GM21786 (cell line): ENCODE measurements around the gene EBP.
"Not testable (repeated sequence)": the region's sequence is repeated elsewhere in the genome, so short reads cannot be mapped to it uniquely, and the experiment has no call there.

Source experiments
- ATAC-seq: cut with Tn5 transposase; IDR thresholded peaks from one replicate; pipeline ENCODE4 v1.9.1; 2021; ENCODE audit not compliant: unreplicated experiment

EBP gene

GRCh38 chrX:48520976-48521352, 644 bp upstream of the EBP start:
- no peak for ATAC-seq

DNA sequence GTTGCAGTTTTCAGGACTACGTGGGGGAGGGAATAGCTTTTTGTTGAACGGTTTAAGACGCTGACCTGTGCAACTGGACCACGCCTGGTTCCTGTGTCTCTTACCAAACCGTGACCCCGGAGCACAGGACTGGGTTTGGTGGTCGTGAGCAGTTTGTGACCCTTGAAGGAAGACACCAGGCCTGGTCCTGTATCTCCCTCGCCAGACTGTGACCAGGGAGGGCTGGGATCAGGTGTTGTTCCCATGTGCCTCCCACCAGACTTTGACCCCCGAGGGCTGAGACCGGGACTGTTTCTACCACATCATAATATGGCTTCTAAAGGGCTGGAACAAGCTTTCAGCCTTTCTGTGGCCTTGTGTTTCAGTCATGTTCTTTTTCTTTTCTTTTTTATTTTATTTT, 683 bp downstream of the EBP start:
- no peak for ATAC-seq

- no peak for ATAC-seq
These were observed 2.1 kb downstream of the EBP start for GRCh38 chrX:48523682-48524081.

DNA sequence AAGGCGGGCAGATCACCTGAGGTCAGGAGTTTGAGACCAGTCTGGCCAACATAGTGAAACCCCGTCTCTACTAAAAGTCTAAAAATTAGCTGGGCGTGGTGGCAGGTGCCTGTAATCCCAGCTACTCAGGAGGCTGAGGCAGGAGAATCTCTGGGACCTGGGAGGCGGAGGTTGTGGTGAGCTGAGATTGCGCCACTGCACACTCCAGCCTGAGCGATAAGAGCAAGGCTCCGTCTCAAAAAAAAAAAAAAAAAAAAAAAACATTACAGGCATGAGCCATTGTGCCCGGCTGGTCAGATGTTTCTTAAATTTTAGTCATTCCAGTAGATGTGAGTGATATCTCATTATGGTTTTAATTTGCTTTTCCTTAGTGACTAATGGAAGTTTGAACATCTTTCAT, 4.2 kb downstream of the EBP start:
- ATAC-seq: not testable (repeated sequence)

- ATAC-seq: no peak
These were observed 9.1 kb downstream of the EBP start for GRCh38 chrX:48530736-48531135.

DNA sequence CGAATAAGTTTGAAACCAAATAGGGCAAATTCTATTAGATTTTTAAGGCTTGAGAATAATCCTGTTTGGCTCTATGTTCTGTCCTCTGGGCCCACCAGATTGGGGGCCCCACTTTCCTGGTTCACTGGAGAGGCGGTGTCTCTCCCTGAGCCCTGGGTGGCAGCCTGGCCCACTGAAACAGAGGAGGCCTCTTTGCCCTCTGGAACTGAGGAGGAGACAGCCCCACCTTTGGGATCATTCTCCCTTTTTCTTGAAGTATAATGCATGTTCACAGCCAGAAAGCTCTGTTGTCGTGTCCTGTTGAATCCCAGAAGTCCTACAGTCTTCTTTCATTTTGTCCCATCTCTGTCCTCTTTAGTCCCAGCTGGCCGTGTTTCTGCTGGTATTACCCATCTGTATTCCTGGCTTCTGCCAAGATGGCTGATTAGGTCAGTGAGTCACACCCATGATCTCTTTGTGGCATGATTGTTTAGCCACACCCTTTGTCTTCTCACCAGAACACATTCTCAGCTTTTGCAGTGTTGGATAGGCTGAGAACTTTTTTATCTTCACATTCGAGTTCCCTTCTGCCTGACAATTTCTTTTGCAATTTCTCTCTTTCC, 9.9 kb downstream of the EBP start:
- no peak for ATAC-seq

GRCh38 chrX:48532161-48532560, 10.6 kb downstream of the EBP start:
- ATAC-seq: no peak

GRCh38 chrX:48533165-48533564, 11.6 kb downstream of the EBP start:
- no peak for ATAC-seq

GRCh38 chrX:48538641-48539344, 17.2 kb downstream of the EBP start:
- ATAC-seq: no peak

DNA sequence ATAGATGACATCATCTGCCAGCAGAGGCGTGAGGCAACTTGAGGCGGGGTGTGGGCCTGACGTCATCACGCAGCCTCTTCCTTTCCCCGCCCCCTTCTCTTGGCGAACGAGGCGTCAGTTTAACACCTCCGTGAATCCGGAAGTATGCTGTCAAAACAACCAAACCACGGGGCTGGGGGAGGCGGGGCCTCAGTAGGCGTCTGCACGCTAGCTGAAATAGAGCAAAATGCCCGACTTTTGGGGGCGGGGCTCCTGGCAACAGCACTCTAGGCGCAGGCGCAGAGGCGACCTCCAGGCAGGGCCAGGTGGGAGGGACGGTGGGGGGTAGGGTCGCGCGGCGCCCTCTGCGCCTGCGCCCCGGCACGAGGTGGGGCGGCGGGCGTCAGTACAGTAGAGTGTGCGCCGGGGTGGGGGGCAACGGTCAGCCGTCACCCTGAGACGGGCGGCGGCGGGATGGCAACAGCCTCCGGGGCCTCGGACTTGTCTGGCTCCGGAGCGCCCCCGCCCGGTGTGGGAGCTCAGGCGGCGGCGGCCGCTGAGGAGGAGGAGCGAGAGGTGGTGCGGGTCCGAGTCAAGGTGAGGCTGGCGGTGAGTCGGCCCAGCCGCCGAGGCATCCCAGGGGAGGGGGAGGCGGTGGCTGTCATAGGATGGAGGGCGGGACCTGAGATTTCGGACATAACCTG, 17.9 kb downstream of the EBP start, which contains the start of gene TBC1D25:
TBC1D25 (plus strand) TSS at position 370 of the 683 bp plus-strand sequence; CDS start at position 454, 84 bp downstream.
- ATAC-seq: peak; percentile 82

- ATAC-seq: peak; percentile 22
These were observed 18.4 kb downstream of the EBP start for GRCh38 chrX:48540028-48540375.

DNA sequence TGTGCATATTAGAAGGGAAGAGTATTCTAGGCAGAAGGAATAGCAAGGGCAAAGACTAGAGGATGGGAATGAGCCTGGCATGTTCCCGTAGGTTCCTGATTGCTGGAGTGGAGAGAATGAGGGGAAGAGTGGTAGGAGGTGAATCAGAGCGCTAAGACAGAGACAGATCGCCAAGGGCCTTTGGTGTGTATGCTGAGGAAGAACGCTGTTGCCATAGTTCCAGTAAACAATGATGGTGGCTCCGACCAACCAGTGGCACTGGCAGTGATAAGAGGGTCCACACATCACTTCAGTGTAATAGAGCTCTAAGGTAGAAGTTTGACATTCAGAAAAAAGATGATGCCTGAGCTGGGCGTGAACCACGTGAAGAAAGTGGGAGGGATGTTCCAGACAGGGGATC, 18.9 kb downstream of the EBP start:
- ATAC-seq: no peak

DNA sequence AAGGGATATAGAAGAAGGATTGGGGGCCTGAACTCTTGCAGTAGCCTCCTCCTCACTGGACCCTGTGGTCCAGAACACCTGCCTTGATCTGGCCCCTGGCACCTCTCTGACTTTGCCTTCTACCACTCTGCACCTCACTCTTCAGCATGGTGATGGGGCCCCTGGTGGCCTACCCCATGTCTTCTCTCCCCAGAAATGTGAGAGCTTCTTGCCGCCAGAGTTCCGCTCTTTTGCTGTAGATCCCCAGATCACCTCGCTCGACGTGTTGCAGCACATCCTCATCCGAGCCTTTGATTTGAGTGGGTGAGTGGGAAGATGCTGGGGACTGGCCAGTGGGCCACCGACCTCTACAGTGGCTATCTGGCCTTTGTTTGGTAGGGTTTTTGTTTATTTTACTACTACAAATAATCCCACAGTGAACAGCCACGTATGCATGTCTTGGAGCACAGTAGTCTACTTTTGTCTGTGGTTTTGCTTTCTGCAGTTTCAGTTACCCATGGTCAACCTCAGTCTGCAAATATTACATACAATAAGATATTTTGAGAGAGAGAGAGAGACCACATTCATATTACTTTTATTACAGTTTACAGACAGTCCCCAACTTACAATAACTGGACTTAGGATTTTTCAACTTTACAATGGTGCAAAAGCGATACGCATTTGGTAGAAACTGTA, 19.7 kb downstream of the EBP start:
- ATAC-seq: no peak

DNA sequence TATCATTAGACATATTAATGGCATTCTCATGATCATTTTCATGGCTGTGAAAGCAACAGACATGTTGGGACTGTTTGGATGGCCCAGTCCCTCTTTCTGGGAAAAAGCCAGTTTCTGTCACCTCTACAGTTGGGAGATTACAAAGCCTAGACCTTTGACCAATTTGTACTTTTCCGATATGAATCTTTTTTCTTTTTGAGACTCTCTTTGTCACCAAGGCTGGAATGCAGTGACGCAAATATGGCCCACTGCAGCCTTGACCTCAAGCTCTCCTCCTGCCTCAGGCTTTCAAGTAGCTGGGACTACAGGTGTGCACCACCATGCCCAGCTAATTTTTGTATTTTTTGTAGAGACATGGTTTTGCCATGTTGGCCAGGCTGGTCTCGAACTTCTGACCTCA, 27.3 kb downstream of the EBP start:
- no peak for ATAC-seq

- not testable (repeated sequence) for ATAC-seq
These were observed 34.2 kb downstream of the EBP start for GRCh38 chrX:48555731-48556325.

DNA sequence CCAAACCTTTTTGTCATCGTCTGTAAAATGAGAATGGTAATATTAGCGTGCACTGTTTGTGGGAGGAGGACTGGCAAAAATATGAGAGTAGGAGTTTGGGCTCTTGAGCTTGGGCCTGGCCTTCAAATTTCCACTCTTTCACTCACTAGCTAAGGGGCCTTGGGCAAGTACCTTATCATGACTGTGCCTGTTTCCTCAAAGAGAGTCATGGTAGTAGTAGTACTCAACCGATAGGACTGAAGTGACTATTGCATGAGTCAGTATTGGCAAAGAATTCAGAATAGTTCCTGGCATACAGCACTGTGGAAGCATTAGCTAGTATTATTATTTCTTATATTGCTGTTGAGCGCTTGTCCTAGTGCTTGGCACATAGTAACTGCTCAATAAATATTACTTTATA, 36.7 kb downstream of the EBP start:
- no peak for ATAC-seq

DNA sequence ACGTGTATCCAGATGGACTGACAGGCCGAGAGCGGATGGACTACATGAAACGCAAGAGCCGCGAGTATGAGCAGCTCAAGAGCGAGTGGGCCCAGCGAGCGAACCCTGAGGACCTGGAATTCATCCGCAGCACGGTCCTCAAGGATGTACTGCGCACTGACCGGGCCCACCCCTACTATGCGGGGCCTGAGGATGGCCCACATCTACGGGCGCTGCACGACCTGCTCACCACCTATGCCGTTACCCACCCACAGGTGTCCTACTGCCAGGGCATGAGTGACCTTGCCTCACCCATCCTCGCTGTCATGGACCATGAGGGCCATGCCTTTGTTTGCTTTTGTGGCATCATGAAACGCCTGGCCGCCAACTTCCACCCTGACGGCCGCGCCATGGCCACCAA, 38.0 kb downstream of the EBP start:
- no peak for ATAC-seq

DNA sequence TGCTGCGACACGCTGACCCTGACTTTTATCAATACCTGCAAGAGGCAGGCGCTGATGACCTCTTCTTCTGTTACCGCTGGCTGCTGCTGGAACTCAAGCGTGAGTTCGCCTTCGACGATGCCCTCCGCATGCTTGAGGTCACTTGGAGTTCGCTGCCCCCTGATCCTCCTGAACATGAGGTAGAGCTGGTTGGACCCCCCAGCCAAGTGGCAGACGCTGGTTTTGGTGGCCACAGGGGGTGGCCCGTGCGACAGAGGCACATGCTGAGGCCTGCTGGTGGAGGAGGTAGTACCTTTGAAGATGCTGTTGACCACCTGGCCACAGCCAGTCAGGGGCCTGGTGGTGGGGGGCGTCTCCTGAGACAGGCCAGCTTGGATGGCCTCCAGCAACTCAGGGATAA, 38.4 kb downstream of the EBP start:
- ATAC-seq: no peak

- no peak for ATAC-seq
These were observed 39.1 kb downstream of the EBP start for GRCh38 chrX:48560681-48561080.

DNA sequence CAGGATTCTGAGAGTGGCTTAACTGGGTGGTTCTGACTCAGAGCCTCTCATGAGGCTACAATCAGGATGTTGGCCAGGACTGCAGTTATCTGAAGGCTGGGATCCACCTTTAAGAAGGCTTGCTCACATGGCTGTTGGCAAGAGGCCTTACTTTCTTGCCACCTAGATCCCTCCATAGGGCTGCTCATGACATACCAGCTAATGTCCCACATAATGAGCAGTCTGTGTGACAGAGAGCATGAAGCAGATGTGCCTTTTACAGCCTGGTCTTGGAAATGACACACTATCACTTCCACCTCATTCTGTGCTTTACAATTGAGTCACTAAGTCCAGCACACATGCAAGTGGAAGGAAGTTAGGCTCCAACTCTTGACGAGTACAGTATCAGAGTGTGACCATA, 48.4 kb downstream of the EBP start:
- ATAC-seq: peak; percentile 38

DNA sequence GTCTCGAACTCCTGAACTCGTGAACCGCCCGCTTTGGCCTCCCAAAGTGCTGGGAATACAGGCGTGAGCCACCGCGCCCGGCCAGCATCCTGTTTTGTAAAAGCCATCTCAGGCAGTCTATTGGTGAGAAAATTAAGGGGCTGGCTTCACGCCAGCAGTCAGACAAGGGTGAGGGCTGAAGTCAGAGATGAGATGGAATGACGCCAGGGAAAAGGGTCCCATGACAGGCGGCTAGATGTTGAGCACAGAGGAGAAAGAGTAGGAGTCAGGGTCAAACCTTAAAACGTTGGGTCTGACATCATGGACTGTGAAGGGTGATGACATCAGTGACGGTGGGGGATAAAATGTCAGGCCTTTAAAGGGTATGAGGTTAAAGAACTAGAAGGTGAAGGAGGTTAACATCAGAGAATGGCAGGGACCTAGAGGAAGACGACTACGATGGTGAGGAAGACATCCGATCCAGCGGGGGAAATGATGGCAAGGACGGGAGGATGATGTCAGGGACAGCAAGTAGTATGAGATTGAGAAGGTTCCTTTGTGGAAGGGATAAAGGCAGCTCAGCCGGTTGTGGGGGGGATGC, 52.2 kb downstream of the EBP start:
- ATAC-seq: no peak
